NCI-H2196 (cell line): ENCODE data around the gene PPARD.
"Not testable (repeated sequence)": the region's sequence is repeated elsewhere in the genome, so short reads cannot be mapped to it uniquely, and the experiment has no call there.

Experiments used
- DNase-seq: peaks from one replicate; lab custom pipeline; 2025; ENCODE audit not compliant: unreplicated experiment; lab: John Stamatoyannopoulos, UW

The PPARD gene

DNA sequence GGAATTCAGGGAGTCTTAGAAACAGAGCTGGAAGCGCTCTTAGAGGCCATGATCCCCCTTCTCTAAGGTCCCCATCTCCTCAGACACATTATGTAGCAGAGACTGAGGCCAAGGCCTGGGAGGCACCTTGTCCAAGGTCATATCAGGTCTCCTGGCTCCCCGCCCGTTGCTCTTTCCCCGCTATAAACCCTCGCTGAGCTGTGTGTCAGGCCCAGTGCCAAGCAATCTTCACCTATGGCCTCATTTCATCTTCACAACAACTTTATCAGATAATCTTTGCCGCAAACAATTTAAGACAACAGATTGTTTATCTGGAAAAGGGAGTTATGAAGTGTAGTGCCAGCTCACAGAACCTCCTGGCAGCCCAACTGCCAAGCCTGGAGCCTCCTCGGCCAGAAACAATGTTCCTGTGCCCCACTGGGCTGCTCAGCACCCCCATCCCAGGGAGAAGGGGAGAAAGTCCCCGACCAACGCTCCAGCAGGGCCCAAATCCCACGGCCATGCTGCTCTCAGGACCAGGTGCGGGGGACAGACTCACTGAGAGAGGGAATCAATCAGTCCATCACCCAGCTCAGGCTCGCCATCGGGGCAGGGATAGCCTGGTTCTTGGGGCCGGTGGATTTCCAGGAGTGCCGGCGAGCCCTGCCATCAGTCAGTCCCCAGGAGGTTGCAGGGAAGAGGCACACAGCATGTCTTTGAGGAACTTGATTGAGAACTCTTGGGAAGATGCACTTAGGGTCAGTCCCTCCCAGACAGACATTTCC is 92.9 kb downstream of the PPARD start:
- no peak for DNase-seq

DNA sequence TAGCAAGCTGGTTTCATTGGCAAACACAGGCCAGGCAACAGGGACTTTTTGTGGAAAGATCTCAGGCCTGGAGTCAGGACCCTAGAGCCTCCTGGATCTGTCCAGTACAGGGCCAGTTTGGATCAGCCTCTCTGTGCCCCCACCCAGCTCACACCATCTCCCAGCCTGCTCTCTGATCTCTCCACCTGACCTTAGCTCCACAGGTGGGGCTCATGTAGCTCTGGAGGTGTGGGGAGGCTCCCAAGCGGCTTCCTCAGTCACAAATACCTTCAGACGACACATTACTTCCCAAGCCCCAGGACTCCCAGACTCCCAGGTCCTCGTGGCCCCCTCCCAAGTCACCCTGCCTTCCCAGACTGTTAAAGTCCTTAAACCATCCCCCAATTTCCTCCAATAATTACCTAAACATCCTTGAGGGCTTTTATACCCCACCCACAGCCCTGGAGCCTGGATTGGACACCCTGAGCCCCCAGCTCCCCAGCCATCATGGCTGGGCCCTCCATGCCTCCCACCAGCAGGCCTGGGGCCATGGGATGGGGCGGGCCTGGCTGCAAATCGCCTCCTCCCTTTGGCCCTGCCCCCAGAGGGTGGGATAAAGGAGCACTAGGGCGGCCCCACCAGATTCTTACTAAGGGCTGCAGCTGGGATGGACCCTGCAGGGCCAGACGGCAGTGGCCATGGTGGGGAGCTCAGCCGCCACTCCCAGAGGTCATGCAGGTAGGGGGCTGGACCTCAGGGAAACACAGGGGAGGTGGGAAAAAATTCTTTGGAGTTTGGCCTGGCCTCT is 93.9 kb downstream of the PPARD start:
- DNase-seq, result no peak

DNA sequence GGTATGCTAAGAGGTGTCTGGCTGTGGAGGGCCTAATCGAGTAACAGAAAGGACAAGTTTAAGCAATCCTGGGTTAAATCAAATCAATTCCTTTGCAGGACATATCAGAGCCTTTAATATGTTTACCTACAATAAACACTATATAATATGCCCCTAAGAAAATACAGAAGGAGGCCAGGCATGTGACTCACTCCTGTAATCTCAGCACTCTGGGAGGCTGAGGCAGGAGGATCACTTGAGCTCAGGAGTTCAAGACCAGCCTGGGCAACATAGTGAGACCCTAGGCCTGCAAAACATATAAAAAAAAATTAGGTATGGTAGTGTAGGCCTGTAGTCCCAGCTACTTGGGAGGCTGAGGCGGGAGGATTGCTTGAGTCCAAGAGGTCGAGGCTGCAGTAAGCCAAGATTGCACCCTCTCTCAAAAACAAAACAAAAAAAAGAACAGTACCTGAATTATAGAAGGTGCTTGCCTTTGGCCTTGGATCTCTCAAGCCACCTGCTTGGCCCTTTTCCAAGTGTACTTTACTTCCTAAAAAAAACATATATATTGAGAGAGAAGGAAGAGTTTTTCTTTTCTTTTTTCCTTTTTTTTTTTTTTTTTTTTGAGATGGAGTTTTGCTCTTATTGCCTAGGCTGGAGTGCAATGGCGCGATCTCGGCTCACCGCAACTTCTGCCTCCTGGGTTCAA is 96.2 kb downstream of the PPARD start:
- DNase-seq, result not testable (repeated sequence)

DNA sequence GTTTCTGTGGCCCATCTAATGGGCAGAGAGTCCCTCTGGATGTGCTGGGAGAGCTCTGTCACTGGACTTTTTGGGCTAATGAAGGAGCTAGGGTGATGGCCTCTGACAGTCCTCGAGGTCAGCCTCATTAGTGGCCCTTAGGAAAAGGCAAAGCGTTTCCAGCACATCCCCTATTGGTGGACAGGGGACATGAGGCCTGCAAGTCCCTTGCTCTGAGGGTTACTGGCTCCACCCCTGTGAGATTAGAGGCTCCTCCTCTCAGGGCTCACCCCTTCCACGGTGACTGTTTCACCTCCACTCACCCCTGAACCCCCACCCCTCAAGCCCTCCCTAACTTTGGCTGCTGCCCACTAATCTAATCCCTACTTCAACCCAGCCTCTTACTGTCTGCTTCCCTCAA is 97.0 kb downstream of the PPARD start:
- no peak for DNase-seq

DNA sequence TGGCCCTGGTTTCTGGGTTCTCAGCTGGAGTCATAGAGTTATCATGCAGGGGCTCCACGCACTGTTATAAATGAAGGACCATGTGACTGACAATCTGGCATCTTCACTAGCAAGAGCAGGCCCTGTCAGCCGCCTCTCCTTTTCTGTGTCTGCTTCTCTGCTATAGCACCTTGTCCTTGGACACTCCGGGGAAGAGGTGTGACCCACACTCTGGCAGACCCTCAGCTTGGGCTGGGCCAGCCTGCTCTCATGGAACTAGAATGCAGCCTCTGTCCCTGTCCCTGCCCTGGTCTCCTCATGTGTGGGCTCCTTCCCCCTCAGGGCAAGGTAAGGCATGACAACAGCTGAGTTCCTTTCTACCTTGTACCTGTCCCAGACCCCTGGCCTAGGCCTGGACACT is 98.8 kb downstream of the PPARD start:
- DNase-seq, result no peak

DNA sequence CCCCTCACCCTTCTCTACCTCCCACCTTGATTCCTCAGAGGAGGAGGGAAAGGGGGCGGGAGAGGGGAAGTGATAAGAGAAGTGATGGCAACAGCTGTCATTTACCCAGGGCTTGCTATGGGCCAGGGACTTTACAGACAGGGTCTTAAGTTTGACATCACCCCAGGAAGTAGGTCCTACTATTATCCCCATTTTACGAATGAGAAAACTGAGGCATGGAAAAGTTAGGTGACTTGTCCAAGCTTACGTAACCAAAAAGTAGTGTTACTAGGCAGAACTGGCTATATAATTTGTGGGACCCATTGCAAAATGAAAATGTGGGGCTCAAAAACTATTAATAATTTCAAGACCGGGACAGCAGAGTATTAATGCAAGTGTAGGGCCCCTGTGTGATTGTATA is 99.3 kb downstream of the PPARD start:
- no peak for DNase-seq

DNA sequence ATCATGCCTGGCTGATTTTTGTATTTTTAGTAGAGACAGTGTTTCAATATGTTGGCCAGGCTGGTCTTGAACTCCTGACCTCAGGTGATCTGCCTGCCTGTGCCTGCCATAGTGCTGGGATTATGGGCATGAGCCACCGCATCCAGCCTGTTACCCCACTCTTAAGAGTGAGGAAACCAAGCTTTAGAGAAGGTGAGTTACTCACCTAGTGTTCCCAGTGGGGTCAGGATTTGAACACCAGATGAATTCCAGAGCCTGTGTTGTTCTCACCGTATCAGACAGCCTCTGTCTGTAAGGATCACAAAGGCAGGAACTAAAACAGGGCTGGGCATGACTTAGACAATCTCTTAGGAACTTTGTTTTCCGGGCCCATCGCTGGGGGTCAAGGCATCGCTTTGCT is 100.3 kb downstream of the PPARD start:
- DNase-seq, result no peak

DNA sequence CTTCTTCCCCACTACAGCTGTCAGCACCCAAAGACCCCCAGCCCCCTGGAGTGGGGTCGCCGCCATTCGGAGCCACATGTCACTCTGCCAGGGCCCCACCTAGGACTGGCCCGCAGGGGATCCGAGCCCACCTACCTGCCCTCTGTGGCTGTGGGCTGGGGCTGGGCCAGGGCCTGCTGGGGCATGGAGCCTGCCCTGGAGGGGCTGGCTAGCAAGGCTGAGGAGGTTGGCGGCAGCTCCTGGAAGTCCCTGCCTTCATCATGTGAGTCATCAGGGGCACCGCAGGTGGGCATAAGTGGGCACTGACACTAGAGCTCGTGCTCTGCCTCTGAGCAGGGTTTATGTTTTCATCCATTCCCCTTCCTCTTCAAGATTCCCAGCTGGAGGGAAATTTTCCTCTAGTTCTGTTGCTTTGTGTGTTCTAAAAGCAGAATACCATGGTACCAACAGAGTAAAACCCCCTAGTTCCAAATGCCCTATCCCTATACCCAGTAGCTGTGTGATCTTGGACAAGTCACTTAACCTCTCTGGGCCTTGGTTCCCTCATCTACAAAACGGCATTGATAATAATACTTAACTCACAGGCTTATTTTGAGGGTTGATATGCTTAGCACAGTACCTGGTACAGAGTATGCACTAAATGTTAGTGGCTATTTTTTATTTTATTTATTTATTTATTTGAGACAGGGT is 101.1 kb downstream of the PPARD start:
- DNase-seq, result no peak

DNA sequence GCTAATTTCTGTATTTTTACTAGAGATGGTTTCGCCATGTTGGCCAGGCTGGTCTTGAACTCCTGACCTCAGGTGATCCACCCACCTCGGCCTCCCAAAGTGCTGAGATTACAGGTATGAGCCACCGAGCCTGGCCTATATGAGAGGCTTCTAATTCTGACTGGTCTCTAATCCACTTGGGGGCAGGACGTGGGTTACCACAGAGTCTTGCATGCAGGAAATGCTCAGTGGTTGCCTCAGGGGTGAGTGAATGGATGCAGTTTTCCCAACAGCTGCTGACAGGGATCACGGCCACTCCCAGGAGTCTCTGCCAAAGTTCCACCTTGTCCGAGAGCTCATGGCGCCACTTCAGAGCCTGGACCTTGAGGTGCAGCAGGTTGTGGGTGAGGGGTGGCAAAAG is 103.3 kb downstream of the PPARD start:
- DNase-seq, result no peak

DNA sequence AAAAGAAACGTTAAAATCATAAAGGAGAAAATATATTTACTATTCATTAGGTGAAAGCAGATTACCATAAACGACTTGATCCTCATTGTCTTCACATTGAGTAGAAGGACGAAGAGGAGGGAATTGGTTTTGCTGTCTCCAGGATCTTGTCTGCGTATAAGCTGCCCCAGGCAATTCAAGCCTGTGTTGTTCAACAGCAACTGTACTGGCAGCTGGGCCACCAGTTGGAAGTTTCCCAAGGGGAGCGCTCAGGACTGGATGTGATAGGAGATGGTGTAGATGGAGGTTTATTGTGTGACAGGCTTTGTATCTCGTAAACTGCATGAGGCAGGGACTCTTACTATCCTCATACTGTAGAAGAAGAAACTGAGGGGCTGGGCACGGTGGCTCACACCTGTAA is 105.8 kb downstream of the PPARD start:
- no peak for DNase-seq

DNA sequence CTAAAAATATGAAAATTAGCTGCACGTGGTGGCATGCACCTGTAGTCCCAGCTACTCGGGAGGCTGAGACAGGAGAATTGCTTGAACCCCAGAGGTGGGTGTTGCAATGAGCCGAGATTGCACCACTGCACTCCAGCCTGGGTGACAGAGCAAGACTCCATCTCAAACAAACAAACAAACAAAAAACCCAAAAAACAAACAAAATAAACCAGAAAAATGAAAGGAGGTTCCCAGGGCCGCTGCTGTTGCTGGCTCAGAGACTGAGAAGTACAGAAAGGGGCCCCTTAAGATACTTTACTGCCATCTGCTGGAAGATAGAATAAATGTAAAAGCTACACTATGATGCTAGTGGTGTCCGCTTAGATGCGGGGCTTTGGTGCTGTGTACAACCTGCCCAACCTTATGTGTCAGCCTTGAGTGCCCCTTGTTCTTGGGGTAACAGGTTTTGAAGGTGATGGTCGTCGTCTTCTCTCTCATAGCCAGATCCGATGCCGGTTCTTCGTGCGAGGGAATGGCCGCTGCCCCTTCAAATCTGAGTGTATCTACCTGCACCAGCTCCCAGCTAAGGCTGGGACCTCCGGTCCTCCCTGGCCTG is 107.0 kb downstream of the PPARD start:
- peak; percentile 82 for DNase-seq

DNA sequence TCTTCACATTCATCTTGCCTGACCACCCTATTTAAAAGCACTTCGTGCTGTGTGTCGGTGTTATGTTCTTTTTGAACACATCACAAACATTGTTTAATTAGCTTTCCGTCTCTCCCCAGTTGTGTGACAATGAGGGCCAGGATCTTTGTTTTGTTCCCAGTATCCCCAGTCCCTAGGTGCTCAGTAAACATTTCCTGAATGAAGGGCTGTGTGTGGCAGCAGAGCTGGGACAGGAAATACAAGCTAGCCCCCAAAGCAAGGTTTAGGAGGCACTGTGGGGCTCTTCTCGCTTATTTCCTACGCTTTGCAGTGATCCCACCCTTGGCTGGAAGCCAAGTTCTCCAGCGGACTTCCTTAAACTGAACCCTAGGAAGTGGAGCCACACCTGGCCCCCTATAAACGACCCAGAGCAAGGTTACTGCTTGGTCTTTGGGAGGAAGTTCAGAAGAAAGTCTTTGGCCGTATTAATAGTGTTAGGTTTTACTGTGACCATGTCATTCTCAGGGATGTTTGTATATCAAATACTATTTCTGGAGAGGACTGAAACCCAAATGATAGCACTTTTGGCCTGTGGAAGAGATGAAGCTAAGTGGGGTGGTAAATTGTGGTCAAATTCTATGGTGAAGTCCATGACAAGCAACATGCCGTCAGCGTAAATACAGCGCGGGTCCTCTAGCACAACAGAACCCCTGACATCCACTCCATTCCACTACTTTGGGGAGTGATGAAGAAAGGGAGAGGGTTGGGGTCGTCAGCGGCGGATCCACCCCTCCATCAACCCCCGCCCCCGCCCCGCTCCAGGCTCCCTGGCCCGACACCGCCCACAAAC is 109.2 kb downstream of the PPARD start:
- no peak for DNase-seq

DNA sequence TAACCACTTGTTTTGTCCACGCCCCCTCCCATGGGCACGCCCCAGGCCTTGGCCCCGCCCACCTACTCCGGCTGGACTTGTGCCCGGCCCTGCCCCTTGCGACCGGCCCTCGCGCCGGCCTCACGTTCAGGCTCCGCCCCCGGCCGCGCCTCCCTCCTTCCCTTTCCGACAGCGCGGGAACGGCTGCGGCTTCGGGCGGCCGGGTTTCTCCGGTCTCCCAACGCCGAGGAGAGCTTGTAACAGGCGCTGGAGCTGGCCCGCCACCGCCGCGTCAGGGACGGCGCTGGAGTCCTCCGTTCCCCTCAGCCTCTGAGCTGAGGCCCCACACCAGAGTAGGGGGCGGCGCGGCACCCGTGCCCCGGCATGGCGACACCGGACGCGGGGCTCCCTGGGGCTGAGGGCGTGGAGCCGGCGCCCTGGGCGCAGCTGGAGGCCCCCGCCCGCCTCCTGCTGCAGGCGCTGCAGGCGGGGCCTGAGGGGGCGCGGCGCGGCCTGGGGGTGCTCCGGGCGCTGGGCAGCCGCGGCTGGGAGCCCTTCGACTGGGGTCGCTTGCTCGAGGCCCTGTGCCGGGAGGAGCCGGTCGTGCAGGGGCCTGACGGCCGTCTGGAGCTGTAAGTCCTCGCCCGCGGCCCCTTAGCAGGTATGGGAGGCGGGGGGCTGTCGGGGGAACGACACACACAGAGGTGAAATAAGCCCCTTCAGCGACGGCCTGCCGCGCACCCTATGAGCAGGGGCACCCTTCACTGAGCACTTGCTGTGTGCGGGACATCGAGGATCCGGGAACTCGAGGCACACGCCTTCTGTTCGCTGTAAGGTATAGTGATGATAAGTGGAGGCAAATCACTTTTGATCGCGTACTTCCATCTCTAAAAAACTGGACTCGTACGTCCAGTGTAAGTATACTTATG is 110.1 kb downstream of the PPARD start, which contains the start of gene FANCE:
Gene FANCE (plus strand): TSS at position 156 of the 908 bp plus-strand sequence. CDS start 208 bp downstream, at position 364.
- peak; percentile 93 for DNase-seq

DNA sequence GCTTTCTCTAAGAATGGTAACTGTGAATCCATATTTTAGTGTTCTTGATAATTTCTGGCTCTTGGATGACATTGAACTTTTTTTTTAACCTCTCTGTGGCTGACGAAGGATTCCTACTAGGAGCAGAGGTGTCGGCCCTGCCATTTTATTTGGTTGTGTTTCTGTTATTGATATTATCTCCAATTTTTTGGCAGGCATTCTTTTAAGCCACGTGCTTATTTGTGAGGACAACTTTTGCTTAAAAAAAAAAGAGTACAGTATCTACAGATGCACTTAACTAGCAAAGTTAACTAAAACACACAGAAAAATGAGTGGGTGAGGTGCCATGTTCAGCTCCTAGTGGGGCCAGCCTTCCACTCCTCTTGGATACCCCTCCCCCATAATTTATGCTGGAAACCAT is 110.9 kb downstream of the PPARD start:
- no peak for DNase-seq

DNA sequence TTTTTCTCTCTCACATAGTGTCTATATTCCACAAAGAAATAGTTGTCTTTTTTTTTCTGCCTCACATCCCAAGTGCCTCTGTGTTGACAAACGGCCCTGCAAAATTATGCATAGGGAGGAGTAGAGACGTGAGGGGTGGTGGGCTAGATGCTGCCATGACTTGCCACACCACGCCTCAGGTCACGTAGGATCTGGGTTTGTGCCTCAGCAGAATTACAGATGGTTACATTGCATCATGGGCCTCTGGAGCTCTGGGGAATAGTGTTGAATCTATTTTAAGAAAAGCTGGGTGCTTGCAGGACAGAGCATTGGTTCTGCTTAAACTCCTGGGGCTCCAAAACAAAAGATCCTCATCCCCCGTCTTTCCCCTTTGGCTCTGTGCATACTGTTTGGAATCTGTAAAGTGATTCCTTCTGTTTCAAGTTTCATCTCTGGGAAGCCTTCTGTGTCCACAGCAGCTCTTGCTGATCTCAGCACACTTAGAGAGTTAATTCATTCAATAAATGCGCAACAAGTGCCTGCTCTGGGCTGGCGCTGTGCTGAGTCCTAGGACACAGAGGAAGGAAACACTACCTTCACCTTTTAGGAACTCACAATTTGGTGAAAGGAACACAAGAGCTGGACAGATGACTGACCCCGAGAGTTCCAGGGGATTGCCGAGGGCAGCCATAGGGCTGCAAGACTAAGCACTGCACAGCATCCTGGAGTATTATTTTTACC is 112.2 kb downstream of the PPARD start:
- no peak for DNase-seq

DNA sequence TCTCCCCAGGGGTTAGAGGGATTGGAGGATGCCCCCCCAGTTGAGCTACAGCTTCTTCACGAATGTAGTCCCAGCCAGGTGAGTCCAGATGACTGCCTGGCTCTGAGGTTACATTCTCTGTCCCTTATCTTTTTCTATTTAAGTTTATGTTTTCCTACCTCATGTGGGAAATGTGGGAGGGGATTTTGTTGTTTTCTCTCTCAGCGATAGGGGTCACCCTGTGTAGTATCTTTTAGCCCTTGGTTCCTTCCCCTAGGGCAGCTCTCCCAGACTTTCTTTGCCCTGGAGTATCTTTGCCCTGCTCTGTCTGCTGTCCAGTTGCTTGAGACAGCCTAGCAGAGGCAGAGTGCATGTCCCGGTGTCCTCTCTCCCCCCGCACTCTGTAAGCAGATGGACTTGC is 115.5 kb downstream of the PPARD start:
- DNase-seq, result no peak

DNA sequence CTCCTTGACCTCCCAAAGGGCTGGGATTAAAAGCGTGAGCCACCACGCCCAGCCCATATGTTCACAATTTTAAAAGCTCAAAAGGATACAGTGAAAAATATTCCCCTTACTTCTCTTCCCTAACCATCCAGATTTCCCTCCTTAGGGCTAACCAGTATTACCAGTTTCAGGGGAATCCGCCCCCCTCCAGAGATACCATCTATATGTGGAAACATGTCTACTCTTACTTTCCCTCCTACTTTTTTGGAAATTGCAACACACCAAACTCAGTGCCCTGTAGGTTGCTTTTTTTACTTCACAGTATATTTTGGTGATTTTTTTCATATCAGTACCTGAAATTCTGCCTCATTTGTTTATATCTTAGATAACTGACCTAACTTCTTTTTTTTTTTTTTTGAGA is 118.9 kb downstream of the PPARD start:
- DNase-seq, result no peak

DNA sequence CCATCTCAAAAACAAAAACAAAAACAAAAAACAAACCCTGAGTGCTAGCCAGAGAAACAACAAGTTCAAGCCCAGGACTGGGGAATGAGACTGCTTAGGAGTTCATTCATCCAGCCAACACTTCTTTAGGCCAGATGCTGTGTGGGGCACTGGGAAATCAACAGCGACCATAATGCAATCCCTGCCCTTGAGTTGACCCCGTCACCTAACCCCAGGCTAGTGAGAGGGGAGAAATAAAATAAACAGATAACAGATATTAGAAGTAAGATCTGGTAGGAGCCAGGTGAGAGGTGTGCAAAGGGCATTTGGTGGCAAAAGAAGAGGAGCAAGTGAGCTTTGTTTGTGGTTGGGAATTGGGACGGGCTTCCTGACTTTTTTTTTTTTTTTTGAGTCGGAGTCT is 120.9 kb downstream of the PPARD start:
- no peak for DNase-seq
